Endothelial cell of umbilical vein (primary cell): ENCODE data around the gene HERC5. TPM values are rescaled to one million over a fixed set of nuclear protein-coding genes. Genes with fewer than 3 reads are reported as not detected.

Experiments used
- BruUV-seq: library from RNA; stranded (reverse); fragments of 400-500 nt; replicated peaks from 2 replicates; lab custom pipeline; 2021; lab: Mats Ljungman, UMichigan
- CTCF ChIA-PET: fragments of 300-600, 350-600 bp; sonication (Branson Sonifier 250); formaldehyde crosslinking; loops from one replicate; lab custom pipeline; 2021; ENCODE audit warnings: antibody characterized with exemption, inconsistent platforms; lab: Charles Lee
- POLR2A ChIA-PET: fragments of 300-600, 350-600 bp; sonication (Branson Sonifier 250); formaldehyde crosslinking; loops from one replicate; lab custom pipeline; 2021; ENCODE audit warnings: antibody characterized with exemption, inconsistent platforms; lab: Charles Lee
- DNase-seq: peaks from one replicate; pipeline ENCODE4 v3.0.0-alpha.2; 2011; ENCODE audit warnings: low read depth, low spot score
- FAIRE-seq: peaks from 2 replicates; lab custom pipeline; 2011; peaks lifted over from hg19 to GRCh38; lab: Jason Lieb, UNC
- H2AFZ ChIP-seq: 2 replicates; pipeline ENCODE4 v1.6.0; 2012; ENCODE audit warnings: low read depth, low read length, control low read depth, inconsistent platforms
- H3K27ac ChIP-seq: 2 replicates; pipeline ENCODE4 v1.5.1; 2011; ENCODE audit warnings: low read depth, mild to moderate bottlenecking, control low read depth, low read length, moderate library complexity; ENCODE audit not compliant: insufficient read depth
- H3K27me3 ChIP-seq, 2 experiments: 2 replicates each; pipeline versions ENCODE4 v1.6.0 to v1.6.1; 2011; ENCODE audit warnings: low read length in 2 of 2, mixed read lengths in 1 of 2; ENCODE audit not compliant: control insufficient read depth in 2 of 2, insufficient read depth in 2 of 2
- H3K36me3 ChIP-seq, 2 experiments: 2 replicates in 1 of 2; 3 replicates in 1 of 2; pipeline ENCODE4 v1.5.1; 2011; ENCODE audit warnings: low read length in 2 of 2, mild to moderate bottlenecking in 1 of 2, moderate library complexity in 1 of 2; ENCODE audit not compliant: control insufficient read depth in 2 of 2, insufficient read depth in 2 of 2; ENCODE audit errors: extremely low read depth in 1 of 2
- H3K4me1 ChIP-seq: 3 replicates; pipeline ENCODE4 v1.5.1; 2011; ENCODE audit warnings: mild to moderate bottlenecking, low read length; ENCODE audit not compliant: control insufficient read depth, insufficient read depth; ENCODE audit errors: extremely low read depth
- H3K4me2 ChIP-seq: 2 replicates; pipeline ENCODE4 v1.6.1; 2011; ENCODE audit warnings: low read length, control low read depth, mixed read lengths; ENCODE audit not compliant: insufficient read depth
- H3K4me3 ChIP-seq, 3 experiments: fragments of 200-600 bp in 1 of 3; sonication (generic), shearing (Covaris generic) in 1 of 3; replicated peaks in 1 of 3; 2 replicates each; pipeline ENCODE4 v1.5.1; 2011 to 2016; ENCODE audit warnings: control low read depth in 3 of 3, low read length in 3 of 3, mild to moderate bottlenecking in 2 of 3, inconsistent platforms in 1 of 3, low read depth in 1 of 3, moderate library complexity in 1 of 3; ENCODE audit not compliant: insufficient read depth in 1 of 3
- H3K79me2 ChIP-seq: 2 replicates; pipeline ENCODE4 v1.6.0; 2012; ENCODE audit warnings: low read length, inconsistent platforms; ENCODE audit not compliant: control insufficient read depth, insufficient read depth
- H3K9ac ChIP-seq: replicated peaks from 2 replicates; pipeline ENCODE3; 2011; ENCODE audit warnings: low read length, control low read depth; ENCODE audit not compliant: insufficient read depth; ENCODE audit errors: extremely low read depth
- H3K9me1 ChIP-seq: replicated peaks from 3 replicates; pipeline ENCODE4 v1.6.0; 2011; ENCODE audit warnings: mild to moderate bottlenecking, low read length; ENCODE audit not compliant: control insufficient read depth, insufficient read depth; ENCODE audit errors: extremely low read depth
- H3K9me3 ChIP-seq: replicated peaks from 2 replicates; pipeline ENCODE4 v1.5.1; 2012; ENCODE audit warnings: low read length, inconsistent platforms; ENCODE audit not compliant: control insufficient read depth, insufficient read depth
- H4K20me1 ChIP-seq: replicated peaks from 2 replicates; pipeline ENCODE3; 2011; ENCODE audit warnings: mild to moderate bottlenecking, low read length; ENCODE audit not compliant: control insufficient read depth, insufficient read depth; ENCODE audit errors: extremely low read depth
- CTCF ChIP-seq, 2 donors: IDR thresholded peaks; 1 replicate in 1 of 2; 2 replicates in 1 of 2; pipeline ENCODE4 v1.5.1; 2011; ENCODE audit warnings: low read length in 2 of 2, mild to moderate bottlenecking in 2 of 2, moderate library complexity in 2 of 2, control low read depth in 1 of 2, inconsistent platforms in 1 of 2, low read depth in 1 of 2; ENCODE audit not compliant: insufficient read depth in 1 of 2; ENCODE audit errors: extremely low read depth in 1 of 2
- EZH2 ChIP-seq: IDR thresholded peaks from 2 replicates; pipeline ENCODE4 v1.6.1; 2012; ENCODE audit warnings: borderline replicate concordance, low read depth, mild to moderate bottlenecking, moderate library complexity, low read length, inconsistent platforms; ENCODE audit not compliant: severe bottlenecking
- FOS ChIP-seq: IDR thresholded peaks from 2 replicates; pipeline ENCODE4 v1.6.1; 2011; ENCODE audit warnings: mild to moderate bottlenecking, low read length, moderate library complexity, borderline replicate concordance; ENCODE audit not compliant: insufficient read depth
- GATA2 ChIP-seq: IDR thresholded peaks from 2 replicates; pipeline ENCODE4 v1.7.0; 2011; ENCODE audit warnings: low read depth, mild to moderate bottlenecking, moderate library complexity, mixed read lengths, low read length; ENCODE audit not compliant: insufficient read length, insufficient read depth
- JUN ChIP-seq: IDR thresholded peaks from 2 replicates; pipeline ENCODE4 v1.6.1; 2011; ENCODE audit warnings: borderline replicate concordance, low read depth; ENCODE audit not compliant: insufficient read length, insufficient read depth
- MAX ChIP-seq: IDR thresholded peaks from 2 replicates; pipeline ENCODE4 v1.6.1; 2011; ENCODE audit not compliant: insufficient read depth, insufficient read length
- MYC ChIP-seq: IDR thresholded peaks from one replicate; pipeline ENCODE4 v1.6.1; 2011; ENCODE audit warnings: mild to moderate bottlenecking, low read depth, low read length
- POLR2A ChIP-seq: IDR thresholded peaks from 2 replicates; pipeline ENCODE4 v1.6.1; 2012; ENCODE audit warnings: low read depth, mild to moderate bottlenecking, control low read depth, low read length
- POLR2AphosphoS5 ChIP-seq: IDR thresholded peaks from 2 replicates; pipeline ENCODE4 v1.6.1; 2012; ENCODE audit warnings: low read depth, mild to moderate bottlenecking, control low read depth, low read length, moderate library complexity; ENCODE audit not compliant: insufficient read depth
- dilution Hi-C: fragments of 300-500 bp; cut with MboI; formaldehyde crosslinking; loops from one replicate; pipeline ENCODE4 v1.15.0; 2019; ENCODE audit warnings: low sequenced_read_pairs; ENCODE audit not compliant: extremely low pct_ligation_motif_present
- intact Hi-C: fragments of 100-400 bp; cut with micrococcal nuclease; formaldehyde crosslinking; loops from one replicate; pipeline ENCODE4 v1.10.0; 2022
- polyA plus RNA-seq, 4 experiments: library from polyadenylated mRNA; depleted of rRNA in 3 of 4; stranded (reverse) in 3 of 4; unstranded in 1 of 4; fragments of >200 nt; gene quantifications; 2 replicates each; pipeline versions ENCODE4 v1.2.1 to v1.2.3, GENCODE V29; 2011 to 2012; ENCODE audit warnings: missing spikeins in 1 of 4
- total RNA-seq: library from RNA; stranded (reverse); gene quantifications from 2 replicates; pipeline ENCODE4 v1.2.3, GENCODE V29; 2021

Gene HERC5
- total and polyA plus RNA-seq, 2 donors (not counting 3 experiments of a cell fraction or from before 2014, with no cell fraction given), result 0.19 to 0.91 TPM

DNA sequence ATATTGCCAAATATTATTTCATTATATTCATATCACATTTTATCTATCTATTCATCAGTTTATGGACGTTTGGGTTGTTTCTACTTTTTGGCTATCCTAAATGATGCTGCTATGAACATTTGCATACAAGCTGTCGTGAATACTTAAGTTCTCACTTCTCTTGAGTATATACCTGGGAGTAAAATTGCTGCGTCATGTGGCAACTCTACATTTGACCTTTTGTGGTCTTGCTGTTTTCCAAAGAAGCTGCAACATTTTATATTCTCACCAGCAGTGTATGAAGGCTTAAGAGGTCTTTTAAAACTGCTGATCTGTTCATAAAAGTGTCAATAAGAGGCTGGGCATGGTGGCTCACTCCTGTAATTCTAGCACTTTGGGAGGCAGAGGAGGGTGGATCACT lies 60.9 kb downstream of the HERC5 start:
- no peak overlapping the region for H3K27ac ChIP-seq
- H3K79me2 ChIP-seq, result peaks cover 13% of the 10 kb centered on the region
- DNase-seq (no peak), FAIRE-seq (no peak)
- POLR2A ChIA-PET, result no interaction called here
- no peak overlapping the region for H2AFZ ChIP-seq
- peaks cover 0 to 3% of the 10 kb centered on the region in 2 experiments for H3K36me3 ChIP-seq
- no peak for TF ChIP-seq FOS
- TF ChIP-seq POLR2AphosphoS5, result no peak
- TF ChIP-seq GATA2, result no peak
- no peak for TF ChIP-seq EZH2
- no peak for TF ChIP-seq CTCF (IDR thresholded peaks at IDR 0.05; ENCODE audit: extremely low read depth in 1 of 2, insufficient read depth in 1 of 2, low read depth in 1 of 2, low read length in 2 of 2)
- TF ChIP-seq MYC, result no peak
- no peak for TF ChIP-seq POLR2A
- no peak for TF ChIP-seq MAX
- TF ChIP-seq JUN, result no peak
- H3K4me3 ChIP-seq, result no peak overlapping the region
- H3K4me1 ChIP-seq, result peaks cover 6% of the 10 kb centered on the region
- no peaks in the 10 kb centered on the region for H3K9me3 ChIP-seq
- H3K9me1 ChIP-seq, result no peaks in the 10 kb centered on the region
- dilution Hi-C loops (no loop called here), intact Hi-C loops (loop anchor here (10.0 kb wide), 1 partner anchor 663 kb away; no protein-coding TSS in a partner anchor)
- CTCF ChIA-PET, result interaction anchor here (1.7 to 16.1 kb wide), 6 partner anchors 139 to 485 kb away, joined by 5 to 519 read pairs (median 24); partner anchors contain the start of gene HERC6
- H3K9ac ChIP-seq, result no peak overlapping the region
- no peaks in the 10 kb centered on the region for H4K20me1 ChIP-seq
- H3K27me3 ChIP-seq, result no peaks in the 10 kb centered on the region
- no peak overlapping the region for H3K4me2 ChIP-seq
- no TSS peak for BruUV-seq
